Ascending aorta (tissue), 2 donors: Measurements from ENCODE around the gene MEGF8. TPM values are rescaled to one million over a fixed set of nuclear protein-coding genes. Genes with fewer than 3 reads are reported as not detected.

Experiments used
- DNase-seq, 2 donors: peaks; one replicate each; pipeline ENCODE4 v3.0.0-alpha.2; 2019; ENCODE audit warnings: low spot score in 2 of 2
- H3K27ac ChIP-seq, 2 donors: fragments of 200-600 bp; sonication (generic); one replicate each; pipeline ENCODE4 v1.5.1; 2016 to 2017; ENCODE audit warnings: mild to moderate bottlenecking in 1 of 2
- H3K27me3 ChIP-seq: fragments of 200-600 bp; sonication (generic); one replicate; pipeline ENCODE4 v1.5.1; 2017
- H3K36me3 ChIP-seq, 2 donors: fragments of 200-600 bp; sonication (generic); one replicate each; pipeline ENCODE4 v1.5.1; 2016
- H3K4me1 ChIP-seq, 2 donors: fragments of 200-600 bp; sonication (generic); one replicate each; pipeline ENCODE4 v1.5.1; 2016 to 2017; ENCODE audit warnings: mild to moderate bottlenecking in 1 of 2
- H3K4me3 ChIP-seq, 2 donors: fragments of 200-600 bp; sonication (generic); one replicate each; pipeline ENCODE4 v1.5.1; 2016 to 2017; ENCODE audit warnings: mild to moderate bottlenecking in 1 of 2
- H3K9me3 ChIP-seq, 2 donors: fragments of 200-600 bp; sonication (generic); one replicate each; pipeline ENCODE4 v1.5.1; 2016
- CTCF ChIP-seq, 3 experiments: fragments of 200-600 bp in 2 of 3; fragments of 450-650 bp in 1 of 3; sonication (generic) in 2 of 3; IDR thresholded peaks; one replicate each; pipeline ENCODE4 v1.5.1; 2016 to 2019; ENCODE audit warnings: antibody characterized with exemption in 3 of 3, mild to moderate bottlenecking in 1 of 3, moderate library complexity in 1 of 3
- intact Hi-C: fragments of 100-400 bp; cut with DNase I; formaldehyde crosslinking; loops from one replicate; pipeline ENCODE4 v1.15.1; 2023
- total RNA-seq: library from RNA; depleted of rRNA; stranded (reverse); fragments of >200 nt; gene quantifications from one replicate; pipeline ENCODE4 v1.1.0, GENCODE V29; 2016

The MEGF8 gene
- total RNA-seq, 1 donor from 2014 or later: 61.8 TPM

- intact Hi-C loops: no loop called here
- H3K27ac ChIP-seq: no peak overlapping the region
- peaks cover 22 to 31% of the 10 kb centered on the region in 2 donors for H3K4me1 ChIP-seq
- no peaks in the 10 kb centered on the region for H3K9me3 ChIP-seq
- DNase-seq: no peak
- H3K36me3 ChIP-seq: peaks cover 58 to 60% of the 10 kb centered on the region in 2 donors
- no peak for TF ChIP-seq CTCF (IDR thresholded peaks at IDR 0.05)
- no peak overlapping the region for H3K4me3 ChIP-seq
- no peaks in the 10 kb centered on the region for H3K27me3 ChIP-seq
Observed at GRCh38 chr19:42287827-42288107, 37.7 kb upstream of the MEGF8 start.

- intact Hi-C loops: no loop called here
- Histone ChIP-seq H3K36me3 (peaks cover 64 to 66% of the 10 kb centered on the region in 2 donors), H3K4me3 (no peak overlapping the region), H3K27me3 (no peaks in the 10 kb centered on the region), H3K9me3 (no peaks in the 10 kb centered on the region), H3K27ac (no peak overlapping the region), H3K4me1 (peaks cover 18 to 25% of the 10 kb centered on the region in 2 donors)
- DNase-seq: no peak
- no peak for TF ChIP-seq CTCF (IDR thresholded peaks at IDR 0.05)
Observed at GRCh38 chr19:42288387-42288786, 37.0 kb upstream of the MEGF8 start.

- intact Hi-C loops: no loop called here
- no peak for TF ChIP-seq CTCF (IDR thresholded peaks at IDR 0.05)
- no peaks in the 10 kb centered on the region for H3K27me3 ChIP-seq
- peaks cover 18 to 25% of the 10 kb centered on the region in 2 donors for H3K4me1 ChIP-seq
- H3K27ac ChIP-seq: no peak overlapping the region
- no peak overlapping the region for H3K4me3 ChIP-seq
- H3K36me3 ChIP-seq: peaks cover 70 to 72% of the 10 kb centered on the region in 2 donors
- H3K9me3 ChIP-seq: no peaks in the 10 kb centered on the region
- no peak for DNase-seq
Observed at GRCh38 chr19:42288881-42289555, 36.4 kb upstream of the MEGF8 start.

- Histone ChIP-seq H3K27me3 (no peaks in the 10 kb centered on the region), H3K27ac (no peak overlapping the region), H3K4me3 (no peak overlapping the region), H3K9me3 (no peaks in the 10 kb centered on the region), H3K4me1 (peaks cover 17 to 24% of the 10 kb centered on the region in 2 donors), H3K36me3 (peaks cover 76 to 78% of the 10 kb centered on the region in 2 donors)
- intact Hi-C loops: no loop called here
- no peak for TF ChIP-seq CTCF (IDR thresholded peaks at IDR 0.05)
- DNase-seq: no peak
Observed at GRCh38 chr19:42289556-42290041, 35.8 kb upstream of the MEGF8 start.

- Histone ChIP-seq H3K9me3 (no peaks in the 10 kb centered on the region), H3K27me3 (no peaks in the 10 kb centered on the region), H3K36me3 (peaks cover 80 to 83% of the 10 kb centered on the region in 2 donors), H3K4me1 (peaks cover 12 to 19% of the 10 kb centered on the region in 2 donors), H3K27ac (no peak overlapping the region), H3K4me3 (no peak overlapping the region)
- intact Hi-C loops: no loop called here
- TF ChIP-seq CTCF (IDR thresholded peaks at IDR 0.05): no peak
- DNase-seq: peak in 1 of 2 donors; percentile 60
Observed at GRCh38 chr19:42290136-42290522, 35.3 kb upstream of the MEGF8 start.
